Activated T-cell treated with anti-CD3 and anti-CD28 coated beads, Interleukin-2, amount 50 U/mL, for 72 hours (primary cell): ENCODE results near the gene INKA1. TPM values are rescaled to one million over a fixed set of nuclear protein-coding genes. Genes with fewer than 3 reads are reported as not detected.
"Not testable (repeated sequence)": the region's sequence is repeated elsewhere in the genome, so short reads cannot be mapped to it uniquely, and the experiment has no call there.

ENCODE experiments used
- ATAC-seq, 2 donors: fragments of 150-1000 bp; cut with Tn5 transposase; replicated peaks in 1 of 2; 2 replicates each; pipeline ENCODE4 v1.10.0; 2021; ENCODE audit warnings: moderate library complexity in 2 of 2, mild to moderate bottlenecking in 1 of 2
- DNase-seq, 2 donors: peaks; one replicate each; pipeline ENCODE4 v3.0.0; 2021 to 2022; ENCODE audit warnings: mixed read lengths in 1 of 2
- H3K27ac Mint-ChIP-seq: one replicate; pipeline ENCODE4 v1.8.0; 2022; ENCODE audit warnings: mild to moderate bottlenecking, moderate library complexity, mixed read lengths
- H3K27me3 Mint-ChIP-seq: one replicate; pipeline ENCODE4 v1.8.0; 2022; ENCODE audit warnings: low read depth, mixed read lengths
- H3K36me3 Mint-ChIP-seq, 2 donors: one replicate each; pipeline ENCODE4 v1.8.0; 2022; ENCODE audit warnings: mixed read lengths in 2 of 2, mild to moderate bottlenecking in 1 of 2; ENCODE audit not compliant: insufficient read depth in 2 of 2
- H3K4me1 Mint-ChIP-seq: one replicate; pipeline ENCODE4 v1.8.0; 2022; ENCODE audit warnings: low read depth, mixed read lengths
- H3K4me3 Mint-ChIP-seq, 2 donors: one replicate each; pipeline ENCODE4 v1.8.0; 2022; ENCODE audit warnings: mild to moderate bottlenecking in 2 of 2, mixed read lengths in 2 of 2, moderate library complexity in 2 of 2
- H3K9me3 Mint-ChIP-seq, 2 donors: one replicate each; pipeline ENCODE4 v1.8.0; 2022; ENCODE audit warnings: mixed read lengths in 2 of 2
- total RNA-seq, 2 donors: library from RNA; stranded (reverse); gene quantifications; one replicate each; pipeline ENCODE4 v1.2.3, GENCODE V29; 2022

Gene INKA1
- total RNA-seq, 2 donors from 2014 or later = 1.2 to 1.5 TPM

- Mint-ChIP-seq H3K9me3 (no peaks in the 10 kb centered on the region), H3K36me3 (no peaks in the 10 kb centered on the region), H3K4me3 (peak overlapping the region in 1 of 2 donors; percentile 13), H3K27ac (no peak overlapping the region), H3K4me1 (peaks cover 50% of the 10 kb centered on the region), H3K27me3 (peaks cover 16% of the 10 kb centered on the region)
- DNase-seq = peak; percentile 29 to 31
- ATAC-seq = no peak
Observed at GRCh38 chr3:49805897-49806701, 3.0 kb downstream of the INKA1 start.

GRCh38 chr3:49806850-49807249, 3.8 kb downstream of the INKA1 start:
- H3K36me3 Mint-ChIP-seq = no peaks in the 10 kb centered on the region
- no peak for ATAC-seq
- peaks cover 50% of the 10 kb centered on the region for H3K4me1 Mint-ChIP-seq
- no peak for DNase-seq
- no peaks in the 10 kb centered on the region for H3K9me3 Mint-ChIP-seq
- no peak overlapping the region for H3K4me3 Mint-ChIP-seq
- H3K27ac Mint-ChIP-seq = no peak overlapping the region
- peaks cover 8% of the 10 kb centered on the region for H3K27me3 Mint-ChIP-seq

- Mint-ChIP-seq H3K4me1 (peaks cover 47% of the 10 kb centered on the region), H3K9me3 (no peaks in the 10 kb centered on the region), H3K27me3 (peaks cover 1% of the 10 kb centered on the region), H3K27ac (no peak overlapping the region), H3K4me3 (no peak overlapping the region), H3K36me3 (no peaks in the 10 kb centered on the region)
- no peak for ATAC-seq
- DNase-seq = no peak
Observed at GRCh38 chr3:49807431-49808114, 4.5 kb downstream of the INKA1 start.

- no peaks in the 10 kb centered on the region for H3K36me3 Mint-ChIP-seq
- H3K4me3 Mint-ChIP-seq = peak overlapping the region; percentile 96
- H3K4me1 Mint-ChIP-seq = peaks cover 24% of the 10 kb centered on the region
- H3K27me3 Mint-ChIP-seq = no peaks in the 10 kb centered on the region
- ATAC-seq (peak; percentile 7 to 8), DNase-seq (no peak)
- H3K27ac Mint-ChIP-seq = peak overlapping the region; percentile 98
- H3K9me3 Mint-ChIP-seq = no peaks in the 10 kb centered on the region
Observed at GRCh38 chr3:49812916-49813496, 9.9 kb downstream of the INKA1 start.

GRCh38 chr3:49813497-49814174, 10.6 kb downstream of the INKA1 start, which contains the start of gene UBA7:
TSS of gene UBA7 (minus strand) at chr3:49813953. CDS start at chr3:49813787, 166 bp downstream.
- peak within 1 kb of the TSS; percentile 96 for H3K4me3 Mint-ChIP-seq
- ATAC-seq = peak; percentile 86 to 89
- peaks cover 20% of the 10 kb centered on the region for H3K4me1 Mint-ChIP-seq
- no peaks in the 10 kb centered on the region for H3K27me3 Mint-ChIP-seq
- DNase-seq = peak; percentile 34 to 43
- H3K27ac Mint-ChIP-seq = peak within 1 kb of the TSS; percentile 98
- no peaks in the 10 kb centered on the region for H3K36me3 Mint-ChIP-seq
- H3K9me3 Mint-ChIP-seq = no peaks in the 10 kb centered on the region

GRCh38 chr3:49823131-49823530, 20.1 kb downstream of the INKA1 start:
- H3K36me3 Mint-ChIP-seq, H3K4me3 Mint-ChIP-seq, H3K4me1 Mint-ChIP-seq, H3K27me3 Mint-ChIP-seq, DNase-seq, ATAC-seq, H3K27ac Mint-ChIP-seq, H3K9me3 Mint-ChIP-seq: not testable (repeated sequence)

- H3K9me3 Mint-ChIP-seq = no peaks in the 10 kb centered on the region
- DNase-seq (no peak), ATAC-seq (no peak)
- no peaks in the 10 kb centered on the region for H3K27me3 Mint-ChIP-seq
- H3K36me3 Mint-ChIP-seq = peaks cover 4 to 5% of the 10 kb centered on the region in 2 donors
- H3K27ac Mint-ChIP-seq = no peak overlapping the region
- no peak overlapping the region for H3K4me3 Mint-ChIP-seq
- no peaks in the 10 kb centered on the region for H3K4me1 Mint-ChIP-seq
Observed at GRCh38 chr3:49826016-49826415, 23.0 kb downstream of the INKA1 start.

GRCh38 chr3:49831341-49831740, 28.3 kb downstream of the INKA1 start:
- H3K27ac Mint-ChIP-seq = no peak overlapping the region
- H3K27me3 Mint-ChIP-seq = no peaks in the 10 kb centered on the region
- H3K9me3 Mint-ChIP-seq = no peaks in the 10 kb centered on the region
- DNase-seq = no peak
- H3K4me1 Mint-ChIP-seq = no peaks in the 10 kb centered on the region
- no peak overlapping the region for H3K4me3 Mint-ChIP-seq
- no peak for ATAC-seq
- H3K36me3 Mint-ChIP-seq = peaks cover 6 to 14% of the 10 kb centered on the region in 2 donors

- peak; percentile 74 to 81 for ATAC-seq
- Mint-ChIP-seq H3K9me3 (no peaks in the 10 kb centered on the region), H3K4me3 (no peak overlapping the region), H3K4me1 (no peaks in the 10 kb centered on the region), H3K27ac (no peak overlapping the region), H3K27me3 (no peaks in the 10 kb centered on the region), H3K36me3 (peaks cover 6 to 17% of the 10 kb centered on the region in 2 donors)
- DNase-seq = peak; percentile 78 to 80
Observed at GRCh38 chr3:49839193-49839809, 36.2 kb downstream of the INKA1 start.

- Mint-ChIP-seq H3K27me3 (no peaks in the 10 kb centered on the region), H3K4me3 (no peak overlapping the region), H3K36me3 (peaks cover 4 to 12% of the 10 kb centered on the region in 2 donors), H3K27ac (no peak overlapping the region), H3K9me3 (no peaks in the 10 kb centered on the region), H3K4me1 (no peaks in the 10 kb centered on the region)
- DNase-seq = no peak
- ATAC-seq = no peak
Observed at GRCh38 chr3:49840388-49840787, 37.3 kb downstream of the INKA1 start.

- H3K4me1 Mint-ChIP-seq = no peaks in the 10 kb centered on the region
Observed at GRCh38 chr3:49841126-49841696, 38.1 kb downstream of the INKA1 start.

GRCh38 chr3:49841806-49842205, 38.7 kb downstream of the INKA1 start:
- H3K4me3 Mint-ChIP-seq = no peak overlapping the region
- ATAC-seq = no peak

More at GRCh38 chr3:49841126-49841696, 38.1 kb downstream of the INKA1 start:
- Mint-ChIP-seq H3K27ac (no peak overlapping the region), H3K36me3 (peaks cover 4 to 14% of the 10 kb centered on the region in 2 donors), H3K9me3 (no peaks in the 10 kb centered on the region), H3K27me3 (no peaks in the 10 kb centered on the region), H3K4me3 (no peak overlapping the region)
- peak in 1 of 2 donors; percentile 17 for DNase-seq
- peak; percentile 25 to 44 for ATAC-seq

More at GRCh38 chr3:49841806-49842205, 38.7 kb downstream of the INKA1 start:
- no peaks in the 10 kb centered on the region for H3K27me3 Mint-ChIP-seq
- H3K9me3 Mint-ChIP-seq = no peaks in the 10 kb centered on the region
- H3K4me1 Mint-ChIP-seq = no peaks in the 10 kb centered on the region
- no peak overlapping the region for H3K27ac Mint-ChIP-seq
- no peak for DNase-seq
- H3K36me3 Mint-ChIP-seq = peaks cover 4 to 12% of the 10 kb centered on the region in 2 donors
